GM15510 (cell line): ENCODE data around the gene ABHD15.

Experiments used
- POLR2A ChIP-seq: IDR thresholded peaks from 3 replicates; pipeline ENCODE4 v1.6.1; 2011; ENCODE audit warnings: borderline replicate concordance; ENCODE audit not compliant: insufficient read length; ENCODE audit errors: extremely low read depth

ABHD15 gene

GRCh38 chr17:29555840-29556239 lies 11.0 kb downstream of the ABHD15 start:
- TF ChIP-seq POLR2A, result no peak

GRCh38 chr17:29549177-29549923 lies 17.5 kb downstream of the ABHD15 start:
- no peak for TF ChIP-seq POLR2A

GRCh38 chr17:29546830-29547229 lies 20.0 kb downstream of the ABHD15 start:
- no peak for TF ChIP-seq POLR2A

GRCh38 chr17:29546085-29546484 lies 20.8 kb downstream of the ABHD15 start:
- TF ChIP-seq POLR2A, result no peak

GRCh38 chr17:29544066-29544465 lies 22.8 kb downstream of the ABHD15 start:
- TF ChIP-seq POLR2A, result no peak

DNA sequence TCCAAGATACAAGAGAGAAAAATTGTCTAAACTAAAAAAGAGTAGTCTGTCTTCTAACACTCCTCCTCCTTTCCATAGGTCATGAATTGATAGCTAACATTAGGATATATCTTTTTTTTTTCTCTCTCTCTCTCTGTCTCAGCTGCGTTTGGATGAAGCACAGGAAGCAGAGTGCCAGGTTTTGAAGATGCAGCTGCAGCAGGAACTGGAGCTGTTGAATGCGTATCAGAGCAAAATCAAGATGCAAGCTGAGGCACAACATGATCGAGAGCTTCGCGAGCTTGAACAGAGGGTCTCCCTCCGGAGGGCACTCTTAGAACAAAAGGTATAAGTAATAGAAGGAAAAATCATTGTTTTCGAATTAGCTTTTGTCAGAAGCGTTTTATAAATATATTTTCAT lies 32.9 kb downstream of the ABHD15 start:
- TF ChIP-seq POLR2A, result no peak

DNA sequence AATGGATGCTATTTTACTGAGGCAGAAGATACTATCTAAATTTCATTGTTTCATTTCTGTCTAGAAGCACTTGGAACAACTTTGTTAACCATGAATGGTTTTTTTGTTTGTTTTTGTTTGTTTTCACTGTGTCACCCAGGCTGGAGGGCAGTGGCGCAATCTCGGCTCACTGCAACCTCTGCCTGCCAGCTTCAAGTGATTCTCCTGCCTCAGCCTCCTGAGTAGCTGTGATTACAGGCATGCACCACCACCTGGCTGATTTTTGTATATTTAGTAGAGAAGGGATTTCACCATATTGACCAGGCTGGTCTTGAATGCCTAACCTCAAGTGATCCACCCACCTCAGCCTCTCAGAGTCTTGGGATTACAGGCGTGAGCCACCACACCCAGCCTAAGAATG lies 40.5 kb downstream of the ABHD15 start:
- no peak for TF ChIP-seq POLR2A

DNA sequence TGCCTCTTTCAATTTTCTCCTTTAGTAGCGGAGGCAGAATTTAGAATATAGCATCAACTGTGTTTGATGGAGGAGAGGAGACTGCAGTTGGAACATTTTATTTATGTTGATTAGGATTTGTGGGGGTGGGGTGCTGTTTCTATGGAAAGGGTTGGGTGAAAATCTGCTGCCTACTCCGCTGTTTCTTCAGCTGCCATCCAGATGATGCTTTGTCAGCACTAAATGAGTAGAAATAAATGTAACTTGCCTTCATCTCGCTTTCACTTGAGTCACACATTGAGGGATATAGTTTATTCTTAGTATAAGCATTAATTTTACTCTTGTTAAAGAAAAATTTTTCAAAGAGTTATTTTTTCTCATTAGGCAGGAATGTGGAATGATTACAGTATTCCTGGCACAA lies 42.1 kb downstream of the ABHD15 start:
- TF ChIP-seq POLR2A, result no peak

DNA sequence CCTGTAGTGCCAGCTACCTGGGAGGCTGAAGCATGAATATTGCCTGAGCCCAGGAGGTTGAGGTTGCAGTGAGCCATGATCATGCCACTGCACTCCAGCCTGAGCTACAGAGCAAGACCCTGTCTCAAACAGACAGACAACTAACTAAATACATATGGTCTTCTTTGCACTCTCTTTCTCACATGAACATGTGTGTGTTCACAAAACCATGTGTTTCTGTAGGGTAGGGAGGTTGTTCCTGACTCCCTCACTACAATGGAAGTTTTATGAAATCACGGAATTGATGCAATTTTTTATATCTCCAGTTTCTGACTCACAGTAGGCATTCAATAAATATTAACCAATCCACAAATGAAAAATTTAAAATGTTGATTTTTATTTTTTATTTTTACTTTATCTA lies 48.5 kb downstream of the ABHD15 start:
- TF ChIP-seq POLR2A, result no peak

- TF ChIP-seq POLR2A, result no peak
These were observed 52.0 kb downstream of the ABHD15 start for GRCh38 chr17:29514792-29515191.

DNA sequence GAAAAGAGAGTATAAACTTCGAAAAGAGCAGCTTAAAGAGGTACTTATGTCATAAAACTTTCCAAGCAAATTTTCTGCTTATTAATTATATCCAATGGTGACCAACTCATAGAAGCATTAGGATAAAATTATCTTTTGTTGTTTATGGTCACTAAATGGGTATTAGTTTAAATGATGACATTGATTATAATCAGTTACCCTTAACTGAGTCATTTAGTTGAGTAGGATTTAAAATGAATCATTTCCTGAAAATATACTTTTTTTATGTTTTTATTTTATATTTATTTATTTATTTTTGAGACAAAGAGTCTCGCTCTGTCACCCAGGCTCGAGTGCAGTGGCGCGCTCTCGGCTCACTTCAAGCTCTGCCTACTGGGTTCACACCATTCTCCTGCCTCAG lies 55.9 kb downstream of the ABHD15 start:
- TF ChIP-seq POLR2A, result no peak
